Raji (cell line): ENCODE data around the gene NINL.

ENCODE experiments used
- POLR2A ChIP-seq: IDR thresholded peaks from 2 replicates; pipeline ENCODE4 v1.6.1; 2011; ENCODE audit warnings: low read depth, low read length, control low read depth; ENCODE audit not compliant: insufficient read depth

Gene NINL

DNA sequence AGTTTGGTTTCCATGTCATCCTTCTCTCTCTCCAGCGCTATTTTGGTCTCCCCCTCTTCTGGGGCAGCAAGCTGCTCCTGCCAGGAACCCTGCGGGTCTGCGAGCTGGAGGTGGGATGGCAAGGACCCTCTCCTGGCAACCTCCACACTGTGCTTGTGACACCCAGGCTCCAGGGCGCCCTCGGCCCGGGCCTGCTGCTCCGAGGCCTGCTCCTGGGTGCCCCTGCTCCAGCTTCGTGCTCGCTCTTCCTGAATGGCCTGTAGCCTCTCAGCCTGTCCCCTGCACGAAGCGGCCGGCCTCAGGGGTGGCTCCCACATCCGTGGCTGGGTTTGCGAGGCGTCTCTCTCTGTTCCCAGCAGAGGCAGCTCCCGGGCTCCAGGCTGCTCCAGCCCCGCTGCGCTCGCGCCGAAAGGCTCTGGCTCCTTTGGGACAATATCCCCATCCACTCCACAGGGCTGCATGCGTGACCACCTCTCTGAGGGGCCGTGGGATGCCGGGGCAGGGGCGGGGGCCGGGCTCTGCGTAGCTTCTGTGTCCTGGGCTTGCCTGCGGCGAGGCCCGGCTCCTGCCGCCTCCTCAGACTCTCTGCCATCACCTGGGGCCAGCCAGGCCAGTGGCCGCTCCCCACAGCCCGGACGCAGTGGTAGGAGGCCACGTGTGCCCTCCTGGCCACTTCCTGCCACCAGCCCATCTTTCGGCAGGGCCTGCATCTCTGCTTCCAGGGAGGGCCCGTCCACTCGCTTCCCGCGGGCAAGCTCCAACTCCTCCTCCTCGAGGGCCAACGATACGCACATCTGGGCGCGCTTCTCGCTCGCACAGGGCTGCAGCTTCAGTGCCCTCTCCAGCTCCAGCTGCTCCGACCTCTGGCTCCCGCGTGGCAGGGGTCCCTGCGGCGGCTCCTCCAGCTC is 109.0 kb downstream of the NINL start:
- TF ChIP-seq POLR2A: no peak

DNA sequence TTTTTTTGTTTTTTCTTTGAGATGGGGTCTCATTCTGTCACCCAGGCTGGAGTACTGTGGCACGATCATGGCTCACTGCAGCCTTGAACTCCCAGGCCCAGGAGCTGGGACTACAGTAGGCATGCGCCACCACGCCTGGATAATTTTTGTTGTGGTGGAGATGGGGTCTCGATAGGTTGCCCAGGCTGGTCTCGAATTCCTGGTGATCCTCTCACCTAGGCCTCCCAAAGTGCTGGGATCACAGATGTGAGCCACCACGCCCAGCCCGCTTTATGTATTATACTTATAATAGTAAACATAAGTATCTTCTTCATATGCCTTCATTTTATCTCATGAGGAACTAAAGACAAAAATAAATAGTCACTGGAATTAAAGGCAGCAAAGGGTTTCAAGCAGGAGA is 114.3 kb downstream of the NINL start:
- no peak for TF ChIP-seq POLR2A

DNA sequence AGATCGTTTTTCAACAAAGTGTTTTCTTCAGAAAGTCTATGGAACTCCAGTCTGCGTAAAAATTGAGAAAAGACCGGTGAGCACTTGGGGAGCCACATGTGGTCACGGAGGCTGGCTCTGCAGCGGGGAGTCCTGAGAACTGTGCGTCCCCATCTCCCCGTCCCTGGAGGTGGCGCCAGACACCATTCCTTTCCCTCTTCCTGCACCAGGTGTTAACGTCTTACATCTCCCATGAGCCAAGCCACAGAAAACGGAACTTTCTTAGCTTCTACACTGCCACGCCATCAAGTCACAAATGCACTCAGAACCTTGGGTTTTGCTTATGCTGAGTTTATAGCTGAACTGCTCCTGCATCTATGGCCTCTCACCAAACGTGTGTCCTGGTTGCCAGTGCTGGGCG is 115.3 kb downstream of the NINL start:
- no peak for TF ChIP-seq POLR2A

DNA sequence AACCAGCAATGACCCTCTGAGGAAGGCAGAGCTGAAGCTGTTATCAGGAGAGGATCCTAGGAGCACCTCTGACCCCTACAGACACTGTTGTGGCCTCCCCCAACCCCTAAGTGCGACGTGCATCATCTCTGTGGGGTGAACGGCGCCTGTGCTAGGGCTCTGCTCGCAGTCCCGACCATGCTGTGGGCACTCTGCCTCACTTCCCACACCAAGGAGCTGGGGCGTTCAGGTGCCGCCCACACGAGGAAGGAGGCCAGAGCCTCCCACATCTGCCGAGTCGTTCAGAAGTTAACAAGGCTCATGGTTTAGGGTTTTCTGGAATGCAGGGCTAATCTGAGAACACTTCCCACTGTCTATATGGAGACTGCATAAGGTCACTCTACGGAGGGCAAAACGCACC is 115.8 kb downstream of the NINL start:
- no peak for TF ChIP-seq POLR2A

DNA sequence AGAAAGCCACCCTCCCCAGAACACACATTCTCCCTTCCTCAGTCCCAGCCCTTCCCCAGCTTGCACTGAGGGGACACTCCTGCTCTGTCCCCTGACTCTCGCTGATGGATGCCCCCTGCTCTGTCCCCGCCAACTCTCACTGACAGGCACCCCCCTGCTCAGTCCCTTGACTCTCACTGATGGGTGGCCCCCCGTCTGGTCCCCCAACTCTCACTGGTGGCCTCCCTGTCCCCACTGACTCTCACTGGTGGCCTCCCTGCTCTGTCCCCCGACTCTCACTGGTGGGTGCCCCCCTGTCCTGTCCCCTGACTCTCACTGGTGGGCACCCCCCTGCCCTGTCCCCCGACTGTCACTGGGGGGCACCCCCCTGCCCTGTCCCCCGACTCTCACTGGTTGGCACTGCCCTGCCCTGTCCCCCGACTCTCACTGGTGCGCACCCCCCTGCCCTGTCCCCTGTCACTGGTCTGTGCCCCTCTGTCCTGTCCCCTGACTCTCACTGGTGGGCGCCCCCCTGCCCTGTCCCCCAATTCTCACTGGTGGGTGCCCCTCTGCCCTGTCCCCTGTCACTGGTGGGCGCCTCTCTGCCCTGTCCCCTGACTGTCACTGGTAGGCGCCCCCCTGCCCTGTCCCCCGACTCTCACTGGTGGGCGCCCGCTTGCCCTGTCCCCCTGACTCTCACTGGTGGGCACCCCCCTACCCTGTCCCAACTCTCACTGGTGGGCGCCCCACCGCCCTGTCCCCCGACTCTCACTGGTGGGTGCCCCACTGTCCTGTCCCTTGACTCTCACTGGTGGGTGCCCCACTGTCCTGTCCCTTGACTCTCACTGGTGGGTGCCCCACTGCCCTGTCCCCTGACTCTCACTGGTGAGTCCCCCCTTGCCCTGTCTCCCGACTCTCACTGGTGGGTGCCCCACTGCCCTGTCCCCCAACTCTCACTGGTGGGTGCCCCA is 116.9 kb downstream of the NINL start:
- no peak for TF ChIP-seq POLR2A

DNA sequence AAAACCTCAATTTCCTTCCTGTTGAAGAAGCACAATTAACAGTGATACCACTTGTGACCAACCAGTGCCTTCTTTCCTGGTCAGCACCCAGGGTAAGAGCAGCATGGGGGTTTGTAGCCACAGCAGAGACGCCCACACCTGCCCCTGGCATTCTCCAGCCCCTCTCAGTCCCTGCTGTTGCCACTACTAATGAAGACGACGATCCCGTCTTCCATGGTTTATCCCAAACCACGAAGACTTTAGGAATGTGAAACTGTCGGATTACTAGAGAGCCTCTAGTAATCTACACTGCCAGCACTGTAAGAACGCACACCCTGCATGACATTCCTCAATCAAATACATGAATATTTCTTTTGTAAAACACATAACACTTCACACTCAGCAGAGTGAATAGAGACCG is 117.9 kb downstream of the NINL start:
- TF ChIP-seq POLR2A: no peak

DNA sequence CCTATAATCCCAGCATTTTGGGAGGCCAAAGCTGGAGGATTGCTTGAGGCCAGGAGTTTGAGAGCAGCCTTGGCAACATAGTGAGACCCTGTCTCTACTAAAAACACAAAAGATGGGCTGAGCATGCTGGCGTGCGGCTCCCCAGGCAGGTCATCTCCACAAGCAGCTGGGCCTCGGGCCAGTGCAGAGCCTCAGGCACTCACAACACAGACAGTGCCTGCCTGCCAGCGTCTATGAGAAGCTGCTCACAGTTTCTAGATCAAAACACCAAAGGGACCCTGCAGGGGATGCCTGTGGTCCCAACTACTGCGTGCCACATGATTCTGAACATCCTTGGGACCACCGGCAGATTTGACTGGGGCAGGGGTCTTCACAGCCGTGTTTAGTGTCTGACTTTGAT is 118.5 kb downstream of the NINL start:
- no peak for TF ChIP-seq POLR2A

DNA sequence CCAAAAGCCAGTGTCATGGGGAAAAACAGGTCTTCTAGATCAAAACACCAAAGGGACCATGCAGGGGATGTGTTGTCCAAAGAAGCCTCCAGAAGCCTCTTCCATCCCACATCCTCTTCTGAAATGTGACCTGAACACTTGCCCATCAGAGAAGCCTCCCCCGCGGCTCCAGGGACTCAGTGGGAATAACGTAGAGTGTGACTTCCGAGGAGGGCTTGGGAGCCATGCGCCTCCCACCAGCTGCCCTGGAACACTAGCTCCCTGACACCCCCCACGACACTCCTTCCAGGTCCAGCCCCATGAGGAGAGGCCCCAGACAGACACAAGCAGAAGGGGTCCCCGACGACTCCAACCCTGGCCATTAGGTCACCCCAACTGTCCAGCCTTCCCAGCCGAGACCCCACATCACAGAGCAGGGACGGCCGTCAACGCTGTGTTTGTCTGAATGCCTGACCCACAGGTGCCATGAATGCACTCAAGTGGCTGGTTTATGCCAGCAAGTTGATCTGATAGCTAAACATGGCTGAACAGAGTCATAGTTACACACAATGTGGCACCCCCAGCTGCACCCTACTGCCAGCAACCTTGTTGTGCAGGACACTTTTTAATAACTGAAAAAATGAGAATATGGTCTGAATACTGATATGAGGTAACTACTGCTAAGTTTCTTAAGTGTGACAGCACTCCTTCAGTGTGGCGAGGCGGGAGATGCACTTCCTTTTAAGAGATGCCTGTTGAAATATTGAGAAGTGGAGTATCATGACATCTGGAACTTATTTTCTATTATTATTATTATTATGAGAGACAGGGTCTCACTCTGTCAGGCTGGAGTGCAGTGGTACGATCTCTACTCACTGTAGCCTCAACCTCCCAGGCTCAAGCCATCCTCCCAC is 119.8 kb downstream of the NINL start:
- no peak for TF ChIP-seq POLR2A

DNA sequence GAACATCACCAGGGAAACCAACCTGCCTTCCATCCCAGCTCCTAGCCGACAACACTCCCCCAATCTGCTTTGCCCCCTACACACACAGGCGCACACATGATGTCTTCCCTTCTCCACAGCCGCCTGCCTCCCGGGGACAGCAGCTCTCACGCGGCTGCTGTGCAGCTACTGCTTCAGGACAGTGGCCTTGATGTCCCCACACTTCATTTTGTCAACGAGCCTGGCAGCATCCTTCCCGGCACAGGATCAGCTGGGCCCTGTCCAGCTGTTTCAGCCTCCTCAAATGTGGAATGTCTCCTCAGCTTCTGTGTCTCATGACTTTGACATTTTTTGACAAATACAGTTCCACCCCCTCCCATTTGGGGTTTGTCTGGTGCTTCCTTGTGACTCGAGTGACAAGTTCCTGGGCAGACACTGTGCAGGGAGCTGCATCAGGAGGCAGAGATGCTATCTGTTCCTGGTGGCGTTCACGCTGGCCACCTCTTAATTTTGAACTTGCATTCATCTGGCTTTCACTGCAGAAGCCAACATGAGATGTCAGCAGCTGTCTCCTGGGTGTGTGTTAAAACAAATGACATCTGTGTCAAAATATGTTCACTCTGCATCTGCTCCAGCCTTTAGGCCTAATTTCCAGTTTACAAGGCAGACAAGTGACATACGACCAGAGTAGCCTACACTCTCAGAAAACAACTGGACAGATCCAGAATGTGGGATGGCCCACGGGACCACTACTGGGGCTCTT is 120.7 kb downstream of the NINL start:
- no peak for TF ChIP-seq POLR2A

DNA sequence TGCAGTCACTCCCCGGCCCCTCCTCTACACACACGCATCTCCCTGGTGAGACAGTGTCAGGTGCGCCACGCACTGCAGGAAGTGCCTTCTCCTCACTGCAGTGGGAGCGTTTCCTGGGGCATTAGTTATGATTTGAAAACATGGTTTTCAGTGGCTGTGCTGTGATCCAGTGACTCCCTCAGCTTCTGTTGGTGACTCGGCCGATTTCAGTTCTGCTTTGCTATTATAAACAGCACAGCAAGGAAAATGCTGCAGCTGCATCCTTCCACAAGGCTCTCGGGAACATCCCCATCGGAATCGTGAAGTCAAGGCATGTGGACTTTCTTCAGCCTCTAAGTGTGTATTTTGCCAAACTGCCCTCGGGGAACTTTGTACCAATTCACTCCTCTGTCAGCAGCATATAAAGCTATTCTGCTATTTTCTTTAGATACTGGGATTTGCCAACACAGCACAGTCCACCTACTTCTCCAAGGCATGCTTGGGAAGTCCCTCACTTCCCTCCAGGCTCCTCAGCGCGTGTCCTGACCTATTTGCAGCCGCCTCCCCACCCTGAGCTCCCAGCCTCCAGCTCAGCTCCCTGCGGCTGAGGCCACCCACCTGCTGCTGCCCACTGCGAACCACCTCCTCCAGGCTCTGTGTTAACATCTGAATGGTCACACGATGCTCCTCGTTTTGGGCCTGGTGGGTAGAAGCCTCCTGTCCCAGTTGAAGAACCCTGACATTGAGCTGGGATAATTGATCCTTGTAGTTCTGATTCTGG is 123.4 kb downstream of the NINL start:
- no peak for TF ChIP-seq POLR2A

DNA sequence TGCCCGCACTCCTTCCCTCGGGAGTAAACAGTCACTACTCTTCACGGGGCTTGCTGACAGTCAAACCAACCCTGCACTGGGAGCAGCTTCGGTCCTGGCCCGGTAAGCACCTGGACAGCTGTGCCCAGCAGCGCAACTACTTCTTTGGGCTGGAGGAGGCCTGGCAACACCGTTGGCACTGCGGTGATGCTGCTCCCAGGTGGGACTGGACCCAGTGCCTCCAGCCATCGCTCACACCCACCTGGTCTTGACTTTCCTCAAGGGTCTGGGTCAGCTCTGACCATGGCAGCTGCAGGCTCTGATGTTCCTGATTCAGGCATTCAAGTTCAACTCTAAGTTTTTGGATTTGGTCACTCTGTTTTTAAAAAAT is 124.1 kb downstream of the NINL start:
- TF ChIP-seq POLR2A: no peak

DNA sequence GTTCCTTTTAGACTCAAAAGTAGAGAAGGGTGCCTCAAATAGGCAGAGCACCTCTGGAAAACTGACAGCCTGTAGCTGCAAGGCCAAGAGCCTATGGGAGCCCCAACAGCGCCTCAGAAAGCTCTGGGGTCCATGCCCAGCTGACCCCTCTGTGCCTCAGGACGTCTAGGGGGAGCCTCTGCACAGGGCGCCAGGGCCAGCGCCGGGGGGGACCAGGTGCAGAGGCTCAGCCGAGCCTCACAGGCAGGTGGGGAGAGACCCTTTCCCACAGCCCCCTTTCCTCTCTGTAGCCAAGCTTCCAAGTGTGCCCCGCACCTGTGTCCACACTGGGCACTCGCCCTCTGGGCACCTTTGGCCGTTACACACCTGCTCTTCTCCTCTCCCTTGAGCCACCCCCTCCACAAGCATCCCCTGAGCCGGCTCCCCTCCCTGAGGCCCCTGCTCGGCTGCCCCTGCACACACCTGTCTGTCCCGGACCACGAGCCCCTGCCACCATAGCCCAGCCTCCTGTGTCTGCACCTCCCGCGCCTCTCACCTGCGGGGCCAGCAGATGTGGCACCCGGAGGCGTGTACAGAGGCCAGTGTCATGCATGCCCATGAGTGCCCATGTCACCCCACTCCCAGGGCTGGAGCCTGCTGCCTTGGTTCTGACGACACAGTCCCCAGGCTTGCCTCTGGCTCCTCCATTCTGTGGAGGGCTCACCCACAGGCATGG is 124.6 kb downstream of the NINL start:
- no peak for TF ChIP-seq POLR2A
